ENCODE results near the gene CDKN2B. TPM values are rescaled to one million over a fixed set of nuclear protein-coding genes. Genes with fewer than 3 reads are reported as not detected.

CDKN2B gene
- total and polyA plus RNA-seq, 2 donors (not counting 3 experiments of a cell fraction or from before 2014, with no cell fraction given): 1.6 to 2.1 TPM

GRCh38 chr9:21991072-21991959 lies 17.8 kb downstream of the CDKN2B start:
- no peak for TF ChIP-seq GATA2 (IDR thresholded peaks at IDR 0.05; ENCODE audit: insufficient read depth, insufficient read length, low read depth, low read length)
- no peak for TF ChIP-seq EZH2 (IDR thresholded peaks at IDR 0.05; ENCODE audit: borderline replicate concordance, low read depth, low read length, severe bottlenecking)
- TF ChIP-seq CTCF (IDR thresholded peaks at IDR 0.05; ENCODE audit: extremely low read depth in 1 of 2, insufficient read depth in 1 of 2, low read depth in 1 of 2, low read length in 2 of 2): no peak
- no peak for TF ChIP-seq POLR2A (IDR thresholded peaks at IDR 0.05; ENCODE audit: low read depth, low read length)
- no peak for TF ChIP-seq POLR2AphosphoS5 (IDR thresholded peaks at IDR 0.05; ENCODE audit: insufficient read depth, low read depth, low read length)
- no peak for TF ChIP-seq MAX (IDR thresholded peaks at IDR 0.05; ENCODE audit: insufficient read depth, insufficient read length)
- TF ChIP-seq JUN (IDR thresholded peaks at IDR 0.05; ENCODE audit: borderline replicate concordance, insufficient read depth, insufficient read length, low read depth): no peak
- TF ChIP-seq FOS (IDR thresholded peaks at IDR 0.05; ENCODE audit: borderline replicate concordance, insufficient read depth, low read length): no peak
- TF ChIP-seq MYC (IDR thresholded peaks at IDR 0.05; ENCODE audit: low read depth, low read length): no peak
- Histone ChIP-seq H3K9ac (replicated peaks; ENCODE audit: extremely low read depth, insufficient read depth, low read length) (no peak overlapping the region), H3K27ac (ENCODE audit: insufficient read depth, low read depth, low read length) (no peak overlapping the region), H3K4me2 (ENCODE audit: insufficient read depth, low read length) (no peak overlapping the region), H3K9me1 (replicated peaks; ENCODE audit: control insufficient read depth, extremely low read depth, insufficient read depth, low read length) (no peaks in the 10 kb centered on the region), H3K9me3 (replicated peaks; ENCODE audit: control insufficient read depth, insufficient read depth, low read length) (no peaks in the 10 kb centered on the region), H3K4me1 (ENCODE audit: control insufficient read depth, extremely low read depth, insufficient read depth, low read length) (peaks cover 25% of the 10 kb centered on the region), H3K4me3 (replicated peaks in 1 of 3; ENCODE audit: insufficient read depth in 1 of 3, low read depth in 1 of 3, low read length in 3 of 3) (no peak overlapping the region), H4K20me1 (replicated peaks; ENCODE audit: control insufficient read depth, extremely low read depth, insufficient read depth, low read length) (no peaks in the 10 kb centered on the region), H3K27me3 (ENCODE audit: control insufficient read depth in 2 of 2, insufficient read depth in 2 of 2, low read length in 2 of 2) (peaks cover 5 to 40% of the 10 kb centered on the region in 2 experiments), H2AFZ (ENCODE audit: low read depth, low read length) (no peak overlapping the region), H3K79me2 (ENCODE audit: control insufficient read depth, insufficient read depth, low read length) (no peaks in the 10 kb centered on the region), H3K36me3 (ENCODE audit: control insufficient read depth in 2 of 2, extremely low read depth in 1 of 2, insufficient read depth in 2 of 2, low read length in 2 of 2) (no peaks in the 10 kb centered on the region)
- POLR2A ChIA-PET: no interaction called here
- DNase-seq (ENCODE audit: low read depth, low spot score): no peak
- intact Hi-C loops (cut with micrococcal nuclease) (no loop called here), dilution Hi-C loops (cut with MboI; ENCODE audit: extremely low pct_ligation_motif_present, low sequenced_read_pairs) (no loop called here)
- CTCF ChIA-PET: interaction anchor here (0.9 to 5.0 kb wide), 8 partner anchors 9 to 248 kb away, joined by 3 to 39 read pairs (median 4); partner anchors contain the start of gene CDKN2B
- no TSS peak for BruUV-seq (replicated peaks)
- no peak for FAIRE-seq

All from endothelial cell of umbilical vein (primary cell).